Upper lobe of left lung (tissue), 6 donors: ENCODE results near the gene FLOT2. TPM values are rescaled to one million over a fixed set of nuclear protein-coding genes. Genes with fewer than 3 reads are reported as not detected.

Experiments
- ATAC-seq, 2 donors: fragments of 200-7000 bp; cut with Tn5 transposase; one replicate each; pipeline ENCODE4 v1.9.1; 2022; ENCODE audit warnings: mild to moderate bottlenecking in 2 of 2, moderate library complexity in 2 of 2; ENCODE audit not compliant: low FRiP score in 2 of 2
- DNase-seq, 2 donors: peaks; one replicate each; pipeline ENCODE4 v3.0.0-alpha.2; 2019 to 2020
- H3K27ac ChIP-seq, 4 donors: fragments of 200-600 bp; sonication (generic); one replicate each; pipeline ENCODE4 v1.5.1; 2016 to 2019
- H3K27me3 ChIP-seq, 4 donors: fragments of 200-600 bp; sonication (generic); one replicate each; pipeline ENCODE4 v1.5.1; 2017 to 2019
- H3K36me3 ChIP-seq, 4 donors: fragments of 200-600 bp; sonication (generic); one replicate each; pipeline ENCODE4 v1.5.1; 2016 to 2019
- H3K4me1 ChIP-seq, 4 donors: fragments of 200-600 bp; sonication (generic); one replicate each; pipeline ENCODE4 v1.5.1; 2018 to 2019
- H3K4me3 ChIP-seq, 4 donors: fragments of 200-600 bp; sonication (generic); one replicate each; pipeline ENCODE4 v1.5.1; 2017 to 2019; ENCODE audit warnings: mild to moderate bottlenecking in 2 of 4, moderate library complexity in 1 of 4
- H3K9me3 ChIP-seq, 4 donors: fragments of 200-600 bp; sonication (generic); one replicate each; pipeline ENCODE4 v1.5.1; 2018 to 2019
- EP300 ChIP-seq, 4 donors: sonication (generic); formaldehyde crosslinking; IDR thresholded peaks; one replicate each; pipeline ENCODE4 v1.5.1; 2017; ENCODE audit warnings: antibody characterized with exemption in 4 of 4, control low read depth in 2 of 4
- POLR2A ChIP-seq, 4 donors: fragments of 450-650 bp; IDR thresholded peaks; one replicate each; pipeline ENCODE4 v1.5.1; 2016 to 2017; ENCODE audit warnings: antibody characterized with exemption in 4 of 4, mild to moderate bottlenecking in 2 of 4
- POLR2AphosphoS5 ChIP-seq, 2 donors: sonication (generic); formaldehyde crosslinking; IDR thresholded peaks; one replicate each; pipeline ENCODE4 v1.5.1; 2017; ENCODE audit warnings: antibody characterized with exemption in 2 of 2
- WGBS, 2 donors: methylation state at CpG; one replicate each; pipeline ENCODE4 v1.1.5; 2017 to 2018; 5-methylcytosine and 5-hydroxymethylcytosine counted together
- total RNA-seq, 6 donors: library from RNA; depleted of rRNA in 4 of 6; stranded (reverse); fragments of >200 nt in 4 of 6; gene quantifications; one replicate each; pipeline versions ENCODE4 v1.1.0 to v1.2.1, GENCODE V29; 2016 to 2021
- TF ChIP-seq, protein P1 (sequence below), 6 experiments: fragments of 450-650 bp in 4 of 6; fragments of 200-600 bp in 2 of 6; sonication (generic) in 2 of 6; IDR thresholded peaks; one replicate each; pipeline ENCODE4 v1.5.1; 2016 to 2019; ENCODE audit warnings: antibody characterized with exemption in 6 of 6
- donor health status: DM: no; HTN: no; CAD: no; lungs with moderate emphysema.
- donor health status: DM: no; HTN: yes; CAD: no; lungs with severe emphysema.

The FLOT2 gene
- total RNA-seq, 6 donors from 2014 or later, result 75.4 to 211 (median 85.8) TPM

DNA sequence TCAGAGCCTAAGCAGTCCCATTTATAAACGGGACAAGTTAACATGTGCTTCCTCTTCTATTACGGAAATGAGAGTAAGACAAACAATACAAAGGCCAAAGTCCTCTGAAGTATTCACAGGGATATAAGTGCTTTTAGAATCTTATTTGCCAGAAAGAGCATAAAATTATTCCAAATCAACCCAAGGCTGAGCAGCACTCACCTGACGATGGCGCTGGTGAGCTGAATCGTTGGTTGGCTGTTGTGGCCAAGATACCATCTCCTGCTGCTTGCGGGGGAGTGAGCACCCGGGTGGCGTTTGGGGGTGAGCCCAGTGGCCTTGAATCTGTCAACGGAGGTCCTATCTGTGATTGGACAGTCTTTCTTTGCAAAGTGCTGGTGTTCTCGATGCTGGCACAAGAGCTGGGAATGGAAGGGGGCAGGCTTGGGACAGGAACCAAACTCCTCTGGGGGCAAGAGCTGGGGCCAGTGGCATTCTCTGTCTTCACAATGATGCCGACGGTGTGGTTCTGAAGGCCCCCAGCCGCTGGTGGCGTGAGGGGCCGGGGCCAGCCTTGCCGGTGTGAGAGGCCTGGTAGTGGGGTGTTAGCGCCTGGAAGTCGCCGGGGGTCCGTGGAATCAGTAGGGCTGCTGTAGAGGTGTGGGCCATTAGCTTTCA, 14.9 kb upstream of the FLOT2 start:
- no peak overlapping the region for H3K4me3 ChIP-seq
- peak in 1 of 2 donors; percentile 58 for DNase-seq
- peaks cover 23 to 31% (median 26%) of the 10 kb centered on the region in 4 donors for H3K4me1 ChIP-seq
- 57 to 69% methylated on average over 14 to 16 of the region's 20 CpGs for WGBS, 2 donors
- no peaks in the 10 kb centered on the region for H3K9me3 ChIP-seq
- peak overlapping the region in 3 of 4 donors; percentile 13 to 82 (median 67) for H3K27ac ChIP-seq
- H3K36me3 ChIP-seq, result peaks cover 42 to 98% (median 92%) of the 10 kb centered on the region in 4 donors
- no peak for ATAC-seq
- H3K27me3 ChIP-seq, result no peaks in the 10 kb centered on the region
- TF ChIP-seq EP300 (IDR thresholded peaks at IDR 0.05), result no peak
- TF ChIP-seq, protein P1, sequence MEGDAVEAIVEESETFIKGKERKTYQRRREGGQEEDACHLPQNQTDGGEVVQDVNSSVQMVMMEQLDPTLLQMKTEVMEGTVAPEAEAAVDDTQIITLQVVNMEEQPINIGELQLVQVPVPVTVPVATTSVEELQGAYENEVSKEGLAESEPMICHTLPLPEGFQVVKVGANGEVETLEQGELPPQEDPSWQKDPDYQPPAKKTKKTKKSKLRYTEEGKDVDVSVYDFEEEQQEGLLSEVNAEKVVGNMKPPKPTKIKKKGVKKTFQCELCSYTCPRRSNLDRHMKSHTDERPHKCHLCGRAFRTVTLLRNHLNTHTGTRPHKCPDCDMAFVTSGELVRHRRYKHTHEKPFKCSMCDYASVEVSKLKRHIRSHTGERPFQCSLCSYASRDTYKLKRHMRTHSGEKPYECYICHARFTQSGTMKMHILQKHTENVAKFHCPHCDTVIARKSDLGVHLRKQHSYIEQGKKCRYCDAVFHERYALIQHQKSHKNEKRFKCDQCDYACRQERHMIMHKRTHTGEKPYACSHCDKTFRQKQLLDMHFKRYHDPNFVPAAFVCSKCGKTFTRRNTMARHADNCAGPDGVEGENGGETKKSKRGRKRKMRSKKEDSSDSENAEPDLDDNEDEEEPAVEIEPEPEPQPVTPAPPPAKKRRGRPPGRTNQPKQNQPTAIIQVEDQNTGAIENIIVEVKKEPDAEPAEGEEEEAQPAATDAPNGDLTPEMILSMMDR (IDR thresholded peaks at IDR 0.05), result peak in 1 of 6 experiments; percentile 41

DNA sequence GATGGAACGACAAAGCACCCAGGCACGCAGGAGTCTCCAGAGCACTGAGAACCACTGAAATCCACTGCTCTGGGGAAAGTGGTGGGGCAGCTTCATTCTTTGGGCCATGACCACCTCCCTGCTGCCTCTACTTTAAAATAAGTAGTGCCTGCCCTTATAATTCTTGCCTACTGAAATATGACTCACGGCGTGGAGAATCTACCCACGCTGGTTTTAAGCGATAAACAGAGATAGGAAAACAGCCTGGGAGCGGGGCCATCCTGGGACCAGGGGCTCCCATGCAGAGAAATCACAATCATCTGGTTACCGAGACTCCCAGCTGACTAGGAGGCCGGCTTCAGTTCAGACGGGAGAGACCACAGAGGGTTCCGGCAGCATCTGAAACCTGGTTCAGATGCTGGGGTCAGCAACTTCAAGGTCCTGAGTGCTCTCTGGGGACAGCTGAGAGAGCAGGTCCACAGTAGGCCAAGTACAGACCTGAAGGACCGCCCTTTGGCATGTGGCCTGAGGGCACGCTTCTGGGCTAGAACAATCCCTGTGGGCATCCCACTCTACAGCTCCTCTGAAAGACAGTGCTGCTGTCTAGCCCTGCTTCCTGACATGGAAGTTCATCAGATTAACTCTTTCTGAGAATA, 14.0 kb upstream of the FLOT2 start:
- DNase-seq (no peak), ATAC-seq (no peak)
- WGBS, 2 donors, result 92 to 94% methylated on average over 12 to 13 of the region's 13 CpGs
- H3K27me3 ChIP-seq, result no peaks in the 10 kb centered on the region
- TF ChIP-seq EP300 (IDR thresholded peaks at IDR 0.05) (no peak), POLR2A (IDR thresholded peaks at IDR 0.05) (no peak), POLR2AphosphoS5 (IDR thresholded peaks at IDR 0.05) (no peak)
- TF ChIP-seq, protein P1 (IDR thresholded peaks at IDR 0.05), result no peak
- H3K27ac ChIP-seq, result peak overlapping the region in 3 of 4 donors; percentile 22 to 82 (median 67)
- H3K9me3 ChIP-seq, result no peaks in the 10 kb centered on the region
- peaks cover 23 to 31% (median 27%) of the 10 kb centered on the region in 4 donors for H3K4me1 ChIP-seq
- peaks cover 36 to 98% (median 91%) of the 10 kb centered on the region in 4 donors for H3K36me3 ChIP-seq
- H3K4me3 ChIP-seq, result no peak overlapping the region

DNA sequence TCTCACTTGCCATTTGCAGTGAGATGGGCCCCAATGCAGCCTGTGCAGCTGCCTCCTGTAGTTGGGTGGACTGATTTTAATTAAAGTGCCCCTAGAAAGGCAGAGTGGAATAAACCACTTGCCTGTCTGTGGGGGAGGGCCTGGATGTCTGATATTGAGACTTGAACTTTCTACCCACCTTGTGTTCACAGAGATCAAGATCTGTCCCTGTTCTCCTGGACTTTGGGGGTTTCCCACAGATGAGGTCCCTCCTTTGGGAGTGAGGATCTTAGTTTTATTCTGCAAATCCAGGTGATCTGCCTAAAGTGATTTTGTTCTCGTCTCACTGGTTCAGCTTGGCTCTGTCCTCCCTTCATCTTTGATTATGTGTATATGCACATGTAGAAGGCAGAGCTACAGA, 13.0 kb upstream of the FLOT2 start:
- Histone ChIP-seq H3K4me1 (peaks cover 23 to 31% (median 27%) of the 10 kb centered on the region in 4 donors), H3K27me3 (no peaks in the 10 kb centered on the region), H3K9me3 (no peaks in the 10 kb centered on the region), H3K27ac (peak overlapping the region in 1 of 4 donors; percentile 4), H3K36me3 (peaks cover 32 to 98% (median 91%) of the 10 kb centered on the region in 4 donors), H3K4me3 (no peak overlapping the region)
- DNase-seq (no peak), ATAC-seq (no peak)
- WGBS, 2 donors, result 100% methylated on average over 1 of the region's 1 CpG
- TF ChIP-seq POLR2AphosphoS5 (IDR thresholded peaks at IDR 0.05) (no peak), EP300 (IDR thresholded peaks at IDR 0.05) (no peak), POLR2A (IDR thresholded peaks at IDR 0.05) (no peak)
- TF ChIP-seq, protein P1 (IDR thresholded peaks at IDR 0.05), result no peak

DNA sequence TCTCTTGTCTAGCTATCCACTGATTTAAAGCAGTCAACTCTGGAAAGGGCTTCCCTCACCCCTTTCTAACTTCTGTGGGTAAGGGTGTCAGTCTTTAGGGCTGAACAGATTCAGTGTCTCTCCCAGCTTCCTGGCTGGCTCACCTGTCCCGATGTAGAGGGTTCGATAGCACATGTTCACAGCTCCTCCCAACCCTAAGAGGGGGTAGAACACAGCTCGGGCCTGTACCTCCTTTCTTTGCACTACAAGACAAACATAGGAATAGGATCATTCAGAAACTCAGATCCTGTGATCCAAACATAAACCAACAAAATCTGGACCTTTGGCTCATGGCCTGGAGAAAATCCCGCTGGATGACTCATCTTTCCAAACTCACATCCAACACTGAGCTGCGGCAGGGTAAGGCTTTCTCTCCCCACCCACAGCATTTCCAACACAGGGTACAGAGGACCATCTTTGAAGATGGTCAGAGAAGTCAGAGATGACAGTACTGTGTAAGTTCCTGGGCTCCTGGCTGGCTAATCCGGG, 11.2 kb upstream of the FLOT2 start:
- Histone ChIP-seq H3K9me3 (no peaks in the 10 kb centered on the region), H3K4me1 (peaks cover 23 to 38% (median 30%) of the 10 kb centered on the region in 4 donors), H3K4me3 (no peak overlapping the region), H3K27ac (peak overlapping the region; percentile 38 to 74 (median 64)), H3K36me3 (peaks cover 27 to 84% (median 78%) of the 10 kb centered on the region in 4 donors), H3K27me3 (no peaks in the 10 kb centered on the region)
- no peak for DNase-seq
- peak in 1 of 2 donors; percentile 73 for ATAC-seq
- WGBS, 2 donors, result 61 to 90% methylated on average over 3 to 6 of the region's 6 CpGs
- TF ChIP-seq, protein P1 (IDR thresholded peaks at IDR 0.05), result no peak
- TF ChIP-seq EP300 (IDR thresholded peaks at IDR 0.05) (no peak), POLR2AphosphoS5 (IDR thresholded peaks at IDR 0.05) (no peak), POLR2A (IDR thresholded peaks at IDR 0.05) (no peak)
